Adrenal gland (tissue), 5 donors: ENCODE data around the gene UTP20.

Experiments used
- CTCF ChIP-seq, 6 experiments: fragments of 450-650 bp in 4 of 6; fragments of 200-600 bp in 2 of 6; sonication (generic) in 1 of 6; IDR thresholded peaks; 1 replicate in 5 of 6; 2 replicates in 1 of 6; pipeline versions ENCODE4 v1.5.1 to v1.8.0; 2016 to 2021; ENCODE audit warnings: antibody characterized with exemption in 6 of 6, mild to moderate bottlenecking in 2 of 6, moderate library complexity in 1 of 6
- POLR2A ChIP-seq, 2 donors: fragments of 450-650 bp; IDR thresholded peaks; one replicate each; pipeline ENCODE4 v1.6.1; 2017; ENCODE audit warnings: antibody characterized with exemption in 2 of 2, mild to moderate bottlenecking in 2 of 2, moderate library complexity in 1 of 2
- donor health status: DM: no; HTN: no; CAD: no.

- TF ChIP-seq CTCF (IDR thresholded peaks at IDR 0.05) (no peak), POLR2A (IDR thresholded peaks at IDR 0.05) (no peak)
Measured at GRCh38 chr12:101302741-101303140, 22.8 kb downstream of the UTP20 start.
